ENCODE results near the gene HNRNPA2B1.

The HNRNPA2B1 gene

GRCh38 chr7:26141077-26141476 lies 59.5 kb downstream of the HNRNPA2B1 start:
- DNase-seq = no peak

GRCh38 chr7:26140380-26140779 lies 60.2 kb downstream of the HNRNPA2B1 start:
- no peak for DNase-seq

Measured in NCI-H446 treated with DMSO at 0.1 percent for 48 hours (cell line).